Thoracic aorta (tissue), 2 donors: Measurements from ENCODE around the gene TREM2. TPM values are rescaled to one million over a fixed set of nuclear protein-coding genes. Genes with fewer than 3 reads are reported as not detected.
A peak's percentile ranks its signal among the peaks of the same experiment; 100 is the strongest.

ENCODE experiments used
- ATAC-seq: fragments of 150-250 bp; one replicate; pipeline ENCODE4 v1.8.0; 2017; ENCODE audit warnings: low read depth; ENCODE audit not compliant: insufficient number of reproducible peaks, low FRiP score
- DNase-seq: peaks from one replicate; pipeline ENCODE4 v3.0.0-alpha.2; 2020; ENCODE audit warnings: low spot score
- H3K27ac ChIP-seq, 2 donors: fragments of 200-600 bp; sonication (generic); 1 replicate in 1 of 2; 2 replicates in 1 of 2; pipeline ENCODE4 v1.5.1; 2016; ENCODE audit warnings: mild to moderate bottlenecking in 2 of 2, moderate library complexity in 2 of 2
- H3K27me3 ChIP-seq: fragments of 200-600 bp; sonication (generic); replicated peaks from 2 replicates; pipeline ENCODE4 v1.6.0; 2016; ENCODE audit warnings: mild to moderate bottlenecking; ENCODE audit not compliant: insufficient read depth
- H3K36me3 ChIP-seq: fragments of 200-600 bp; sonication (generic); one replicate; pipeline ENCODE4 v1.5.1; 2016
- H3K4me1 ChIP-seq, 2 donors: fragments of 200-600 bp; sonication (generic); 1 replicate in 1 of 2; 2 replicates in 1 of 2; pipeline versions ENCODE4 v1.5.1 to v1.6.0; 2016; ENCODE audit warnings: low read depth in 2 of 2, mild to moderate bottlenecking in 1 of 2; ENCODE audit not compliant: control insufficient read depth in 1 of 2
- H3K4me3 ChIP-seq: fragments of 200-600 bp; sonication (generic); 2 replicates; pipeline ENCODE4 v1.5.1; 2016; ENCODE audit warnings: mild to moderate bottlenecking
- H3K9me3 ChIP-seq: fragments of 200-600 bp; sonication (generic); 2 replicates; pipeline ENCODE4 v1.5.1; 2016
- CTCF ChIP-seq: fragments of 200-600 bp; sonication (generic); IDR thresholded peaks from one replicate; pipeline ENCODE4 v1.5.1; 2019; ENCODE audit warnings: antibody characterized with exemption
- total RNA-seq, 2 donors: library from RNA; depleted of rRNA; stranded (reverse); fragments of >200 nt; gene quantifications; one replicate each; pipeline versions ENCODE4 v1.1.0 to v1.2.3, GENCODE V29; 2016

TREM2 gene
- total RNA-seq, 2 donors from 2014 or later = 9.8 to 16.5 TPM

GRCh38 chr6:41187924-41188886, 25.3 kb upstream of the TREM2 start:
- no peak overlapping the region for H3K27ac ChIP-seq
- H3K4me1 ChIP-seq = no peaks in the 10 kb centered on the region
- no peak for DNase-seq
- H3K4me3 ChIP-seq = no peak overlapping the region
- no peaks in the 10 kb centered on the region for H3K36me3 ChIP-seq
- ATAC-seq = no peak
- no peaks in the 10 kb centered on the region for H3K9me3 ChIP-seq
- H3K27me3 ChIP-seq = no peaks in the 10 kb centered on the region
- no peak for TF ChIP-seq CTCF

- Histone ChIP-seq H3K27me3 (no peaks in the 10 kb centered on the region), H3K4me3 (no peak overlapping the region), H3K36me3 (no peaks in the 10 kb centered on the region), H3K27ac (no peak overlapping the region), H3K9me3 (no peaks in the 10 kb centered on the region), H3K4me1 (no peaks in the 10 kb centered on the region)
- DNase-seq = no peak
- no peak for TF ChIP-seq CTCF
- ATAC-seq = no peak
These were observed 23.2 kb upstream of the TREM2 start for GRCh38 chr6:41186031-41186562.

- TF ChIP-seq CTCF = no peak
- H3K4me1 ChIP-seq = no peaks in the 10 kb centered on the region
- no peak overlapping the region for H3K27ac ChIP-seq
- no peaks in the 10 kb centered on the region for H3K27me3 ChIP-seq
- H3K36me3 ChIP-seq = no peaks in the 10 kb centered on the region
- H3K4me3 ChIP-seq = no peak overlapping the region
- no peaks in the 10 kb centered on the region for H3K9me3 ChIP-seq
- no peak for DNase-seq
- ATAC-seq = no peak
These were observed 21.8 kb upstream of the TREM2 start for GRCh38 chr6:41184761-41185160.

GRCh38 chr6:41182069-41183034, 19.4 kb upstream of the TREM2 start:
- no peak overlapping the region for H3K27ac ChIP-seq
- H3K4me3 ChIP-seq = no peak overlapping the region
- ATAC-seq (no peak), DNase-seq (no peak)
- no peaks in the 10 kb centered on the region for H3K4me1 ChIP-seq
- peak; percentile 14 for TF ChIP-seq CTCF
- no peaks in the 10 kb centered on the region for H3K27me3 ChIP-seq
- no peaks in the 10 kb centered on the region for H3K9me3 ChIP-seq
- H3K36me3 ChIP-seq = no peaks in the 10 kb centered on the region
